Breast epithelium (tissue), 3 donors: Measurements from ENCODE around the gene AKR1C8.

Experiments
- CTCF ChIP-seq, 3 donors: fragments of 450-650 bp; IDR thresholded peaks; one replicate each; pipeline ENCODE4 v1.5.1; 2016 to 2017; ENCODE audit warnings: antibody characterized with exemption in 3 of 3, mild to moderate bottlenecking in 3 of 3, moderate library complexity in 3 of 3
- POLR2AphosphoS5 ChIP-seq, 3 donors: sonication (generic); formaldehyde crosslinking; IDR thresholded peaks; one replicate each; pipeline ENCODE4 v1.6.1; 2017; ENCODE audit warnings: antibody characterized with exemption in 3 of 3

GRCh38 chr10:5148678-5149032 is 36.3 kb downstream of the AKR1C8 start:
- TF ChIP-seq CTCF (IDR thresholded peaks at IDR 0.05) (no peak), POLR2AphosphoS5 (IDR thresholded peaks at IDR 0.05) (no peak)
